Fibroblast of skin of scalp (primary cell): ENCODE data around the gene IL33.

ENCODE experiments used
- DNase-seq: peaks from one replicate; pipeline ENCODE4 v3.0.0-alpha.2; 2013

Gene IL33

GRCh38 chr9:6305954-6306563 lies 90.5 kb downstream of the IL33 start:
- peak; percentile 29 for DNase-seq
